Measurements from ENCODE around the gene LOXHD1. TPM values are rescaled to one million over a fixed set of nuclear protein-coding genes. Genes with fewer than 3 reads are reported as not detected.

The LOXHD1 gene
- total and polyA plus RNA-seq, 2 of the 13 experiments (the other 11 are each of a cell fraction or from before 2014, with no cell fraction given): not detected

GRCh38 chr18:46700066-46700824 is 43.2 kb upstream of the LOXHD1 start (continued):
- TF ChIP-seq ZNF513 (CRISPR knock-in tag; conservative IDR thresholded peaks at IDR 0.05) (no peak), TCF12 (IDR thresholded peaks at IDR 0.05) (no peak), TCF12 (CRISPR knock-in tag; IDR thresholded peaks at IDR 0.05) (no peak), ARID5B (CRISPR knock-in tag; IDR thresholded peaks at IDR 0.05) (no peak), MXD1 (CRISPR knock-in tag; IDR thresholded peaks at IDR 0.05) (no peak)

- Histone ChIP-seq H2AFZ (ENCODE audit: low read length) (no peak overlapping the region), H3K27ac (ENCODE audit: extremely low read length, insufficient read depth, low read length) (no peak overlapping the region), H3K27me3 (ENCODE audit: control insufficient read depth in 1 of 2, insufficient read depth in 2 of 2, low read length in 2 of 2) (peaks cover under 1 to 4% of the 10 kb centered on the region in 2 experiments; a peak in 2 of 5 replicates), H4K20me1 (ENCODE audit: insufficient read depth, low read length) (no peaks in the 10 kb centered on the region), H3K36me3 (replicated peaks in 1 of 2; ENCODE audit: control insufficient read depth in 1 of 2, insufficient read depth in 2 of 2, low read length in 2 of 2) (no peaks in the 10 kb centered on the region), H3K9me3 (ENCODE audit: low read length) (no peaks in the 10 kb centered on the region), H3K79me2 (ENCODE audit: insufficient read depth, low read length) (no peaks in the 10 kb centered on the region), H3K4me3 (replicated peaks in 1 of 3; ENCODE audit: insufficient read depth in 1 of 3, low read depth in 2 of 3, low read length in 3 of 3) (no peak overlapping the region), H3K9ac (ENCODE audit: insufficient read depth, low read depth, low read length) (no peak overlapping the region), H3K4me1 (ENCODE audit: insufficient read depth, low read length) (no peaks in the 10 kb centered on the region), H3K4me2 (ENCODE audit: low read depth, low read length) (no peak overlapping the region)
- no TSS peak for BruUV-seq (replicated peaks)
- intact Hi-C loops (cut with micrococcal nuclease; ENCODE audit: unreplicated experiment): no loop called here
- in situ Hi-C loops (cut with HindIII; ENCODE audit: extremely low pct_ligation_motif_present, low pct_unique_long_range_greater_than_20kb): no loop called here
- ATAC-seq (no peak), DNase-seq (ENCODE audit: low spot score) (no peak), FAIRE-seq (no peak)
- ChIA-PET POLR2A (no interaction called here), CTCF (ENCODE audit: low intra/inter-chr PET ratio, low total read pairs) (no interaction called here)
- TF ChIP-seq GPN1 (CRISPR knock-in tag; IDR thresholded peaks at IDR 0.05; ENCODE audit: borderline replicate concordance) (no peak), CREB1 (IDR thresholded peaks at IDR 0.05) (no peak), CREB1 (CRISPR knock-in tag; IDR thresholded peaks at IDR 0.05) (no peak), TBL1XR1 (IDR thresholded peaks at IDR 0.05; ENCODE audit: borderline replicate concordance, low read length, partially characterized antibody) (no peak), MAZ (IDR thresholded peaks at IDR 0.05; ENCODE audit: borderline replicate concordance, low read depth, low read length) (no peak), MAZ (CRISPR knock-in tag; IDR thresholded peaks at IDR 0.05; ENCODE audit: low read depth) (no peak), HNF4G (IDR thresholded peaks at IDR 0.05; ENCODE audit: borderline replicate concordance, low read depth, low read length) (no peak), HNF4G (CRISPR knock-in tag; IDR thresholded peaks at IDR 0.05; ENCODE audit: borderline replicate concordance, low read depth) (no peak), ZNF577 (CRISPR knock-in tag; IDR thresholded peaks at IDR 0.05; ENCODE audit: borderline replicate concordance, low read depth) (no peak), AGO1 (IDR thresholded peaks at IDR 0.05; ENCODE audit: low read depth, low read length, poor library complexity, severe bottlenecking) (no peak), PHB2 (IDR thresholded peaks at IDR 0.05; ENCODE audit: partially characterized antibody) (no peak), MTF2 (CRISPR knock-in tag; IDR thresholded peaks at IDR 0.05; ENCODE audit: borderline replicate concordance) (no peak), GATAD2A (CRISPR knock-in tag; IDR thresholded peaks at IDR 0.05) (no peak), FOXA1 (IDR thresholded peaks at IDR 0.05) (no peak), FOXA1 (CRISPR knock-in tag; IDR thresholded peaks at IDR 0.05) (no peak)
Observed at GRCh38 chr18:46696702-46697101, 39.7 kb upstream of the LOXHD1 start.
